HL-60 (cell line): ENCODE results near the gene PAK5.

Experiments used
- DNase-seq, 2 experiments: peaks; one replicate each; pipeline ENCODE4 v3.0.0-alpha.2; 2010 to 2020; ENCODE audit warnings: low read depth in 1 of 2, low spot score in 1 of 2
- H3K27ac ChIP-seq: fragments of 250-450 bp; sonication (Bioruptor Pico); replicated peaks from 2 replicates; pipeline ENCODE4 v1.5.1; 2020; ENCODE audit warnings: mild to moderate bottlenecking, moderate library complexity
- H3K27me3 ChIP-seq: fragments of 250-450 bp; sonication (Bioruptor Pico); 2 replicates; pipeline ENCODE4 v1.5.1; 2021; ENCODE audit warnings: mild to moderate bottlenecking, moderate library complexity; ENCODE audit not compliant: insufficient read depth, poor library complexity, severe bottlenecking
- H3K4me3 ChIP-seq: replicated peaks from 2 replicates; pipeline ENCODE4 v1.5.1; 2011; ENCODE audit warnings: mild to moderate bottlenecking, control low read depth, low read length; ENCODE audit not compliant: insufficient read depth
- CTCF ChIP-seq: IDR thresholded peaks from one replicate; pipeline ENCODE4 v1.5.1; 2011; ENCODE audit warnings: low read length, control low read depth, inconsistent platforms; ENCODE audit not compliant: insufficient read depth
- GABPA ChIP-seq: IDR thresholded peaks from 2 replicates; pipeline ENCODE4 v1.6.1; 2012; ENCODE audit warnings: low read depth
- POLR2AphosphoS5 ChIP-seq: IDR thresholded peaks from 2 replicates; pipeline ENCODE4 v1.6.1; 2012; ENCODE audit warnings: low read depth
- REST ChIP-seq: IDR thresholded peaks from 2 replicates; pipeline ENCODE4 v1.6.1; 2012; ENCODE audit warnings: low read depth; ENCODE audit not compliant: insufficient replicate concordance
- SPI1 ChIP-seq: IDR thresholded peaks from 2 replicates; pipeline ENCODE4 v1.6.1; 2012; ENCODE audit warnings: low read depth, mild to moderate bottlenecking, borderline replicate concordance

The PAK5 gene

GRCh38 chr20:9594284-9594875 lies 244.5 kb downstream of the PAK5 start:
- no peak overlapping the region for H3K27ac ChIP-seq

GRCh38 chr20:9592419-9592818 lies 246.5 kb downstream of the PAK5 start:
- no peak for TF ChIP-seq REST
- no peak for TF ChIP-seq CTCF
- no peak for TF ChIP-seq POLR2AphosphoS5
- TF ChIP-seq GABPA, result no peak
- no peak for TF ChIP-seq SPI1
- Histone ChIP-seq H3K4me3 (no peak overlapping the region), H3K27me3 (no peaks in the 10 kb centered on the region), H3K27ac (no peak overlapping the region)
- no peak for DNase-seq

More at GRCh38 chr20:9594284-9594875, 244.5 kb downstream of the PAK5 start:
- H3K27me3 ChIP-seq, result no peaks in the 10 kb centered on the region
- H3K4me3 ChIP-seq, result no peak overlapping the region
- TF ChIP-seq CTCF, result no peak
- TF ChIP-seq SPI1, result no peak
- no peak for TF ChIP-seq GABPA
- no peak for TF ChIP-seq REST
- TF ChIP-seq POLR2AphosphoS5, result no peak
- DNase-seq, result no peak

- Histone ChIP-seq H3K27me3 (no peaks in the 10 kb centered on the region), H3K27ac (no peak overlapping the region), H3K4me3 (no peak overlapping the region)
- TF ChIP-seq SPI1 (no peak), CTCF (no peak), REST (no peak), POLR2AphosphoS5 (no peak), GABPA (no peak)
- no peak for DNase-seq
These were observed 247.8 kb downstream of the PAK5 start for GRCh38 chr20:9591080-9591479.
